Kidney (tissue), 14 donors: ENCODE measurements around the gene CEP85L. TPM values are rescaled to one million over a fixed set of nuclear protein-coding genes. Genes with fewer than 3 reads are reported as not detected.

Experiments
- DNase-seq, 5 donors: peaks; one replicate each; pipeline ENCODE4 v3.0.0-alpha.2; 2013 to 2020
- FAIRE-seq: peaks from 2 replicates; lab custom pipeline; 2012; peaks lifted over from hg19 to GRCh38; lab: Jason Lieb, UNC
- H3K27ac ChIP-seq, 2 donors: one replicate each; pipeline ENCODE4 v1.7.0; 2013; ENCODE audit warnings: low read depth in 2 of 2, low read length in 2 of 2, inconsistent platforms in 1 of 2
- H3K27me3 ChIP-seq: one replicate; pipeline ENCODE4 v1.7.1; 2013; ENCODE audit warnings: low read length, inconsistent platforms; ENCODE audit not compliant: control insufficient read depth, insufficient read depth
- H3K36me3 ChIP-seq, 3 donors: one replicate each; pipeline versions ENCODE4 v1.7.0 to v1.7.1; 2013; ENCODE audit warnings: low read length in 3 of 3, control low read depth in 1 of 3, inconsistent platforms in 1 of 3; ENCODE audit not compliant: insufficient read depth in 3 of 3, control insufficient read depth in 2 of 3
- H3K4me1 ChIP-seq, 3 donors: one replicate each; pipeline versions ENCODE4 v1.7.0 to v1.7.1; 2013; ENCODE audit warnings: low read length in 3 of 3, inconsistent platforms in 1 of 3, low read depth in 1 of 3; ENCODE audit not compliant: control insufficient read depth in 2 of 3, insufficient read depth in 2 of 3
- H3K4me3 ChIP-seq, 3 donors: one replicate each; pipeline versions ENCODE4 v1.7.0 to v1.8.1; 2013; ENCODE audit warnings: low read length in 3 of 3, control low read depth in 1 of 3, inconsistent platforms in 1 of 3
- H3K9ac ChIP-seq, 3 donors: one replicate each; pipeline versions ENCODE4 v1.7.0 to v1.7.1; 2013; ENCODE audit warnings: low read length in 3 of 3, control low read depth in 1 of 3, inconsistent platforms in 1 of 3
- H3K9me3 ChIP-seq, 3 donors: one replicate each; pipeline versions ENCODE4 v1.7.0 to v1.7.1; 2013; ENCODE audit warnings: low read length in 3 of 3, control low read depth in 1 of 3, inconsistent platforms in 1 of 3; ENCODE audit not compliant: control insufficient read depth in 2 of 3, insufficient read depth in 1 of 3
- intact Hi-C: fragments of 100-400 bp; cut with DNase I; formaldehyde crosslinking; loops from one replicate; pipeline ENCODE4 v1.11.1; 2022
- polyA plus RNA-seq: library from polyadenylated mRNA; stranded (reverse); fragments of 350-450 nt; fragmentation: Illumina TruSeq; extraction: RNeasy Lipid Tissue Mini Kit (QIAGEN cat#74804); gene quantifications from one replicate; pipeline ENCODE4 v1.2.3, GENCODE V29; 2014; ENCODE audit warnings: low read depth, low replicate concordance; ENCODE audit not compliant: insufficient read depth
- total RNA-seq: library from RNA; stranded (reverse); fragmentation: NEBNext Ultra II Directional; extraction: Animal tissue kit (Norgen Biotek cat#: 25700); gene quantifications from one replicate; pipeline ENCODE4 v1.2.1, GENCODE V29; 2021
- TF ChIP-seq, protein P1 (sequence below): IDR thresholded peaks from 3 replicates; pipeline ENCODE4 v1.5.1; 2012; ENCODE audit warnings: mild to moderate bottlenecking, moderate library complexity, borderline replicate concordance; ENCODE audit not compliant: insufficient read depth; ENCODE audit errors: extremely low read depth
- donor health status: control.
- donor health status: control.
- donor health status: control.
- donor health status: control.
- donor health status: control.
- donor health status: DM: yes; HTN: yes; CAD: no.
- donor health status: Normal renal cell carcinoma (clear cell type).

Gene CEP85L
- total and polyA plus RNA-seq, 2 donors from 2014 or later, result 0.84 to 12.9 TPM

- Histone ChIP-seq H3K36me3 (no peaks in the 10 kb centered on the region), H3K27me3 (no peaks in the 10 kb centered on the region), H3K9me3 (peaks cover 0 to 7% (median 0%) of the 10 kb centered on the region in 3 donors), H3K9ac (no peak overlapping the region), H3K27ac (no peak overlapping the region), H3K4me1 (no peaks in the 10 kb centered on the region), H3K4me3 (no peak overlapping the region)
- no peak for DNase-seq
- intact Hi-C loops, result no loop called here
- FAIRE-seq, result no peak
- TF ChIP-seq, protein P1, sequence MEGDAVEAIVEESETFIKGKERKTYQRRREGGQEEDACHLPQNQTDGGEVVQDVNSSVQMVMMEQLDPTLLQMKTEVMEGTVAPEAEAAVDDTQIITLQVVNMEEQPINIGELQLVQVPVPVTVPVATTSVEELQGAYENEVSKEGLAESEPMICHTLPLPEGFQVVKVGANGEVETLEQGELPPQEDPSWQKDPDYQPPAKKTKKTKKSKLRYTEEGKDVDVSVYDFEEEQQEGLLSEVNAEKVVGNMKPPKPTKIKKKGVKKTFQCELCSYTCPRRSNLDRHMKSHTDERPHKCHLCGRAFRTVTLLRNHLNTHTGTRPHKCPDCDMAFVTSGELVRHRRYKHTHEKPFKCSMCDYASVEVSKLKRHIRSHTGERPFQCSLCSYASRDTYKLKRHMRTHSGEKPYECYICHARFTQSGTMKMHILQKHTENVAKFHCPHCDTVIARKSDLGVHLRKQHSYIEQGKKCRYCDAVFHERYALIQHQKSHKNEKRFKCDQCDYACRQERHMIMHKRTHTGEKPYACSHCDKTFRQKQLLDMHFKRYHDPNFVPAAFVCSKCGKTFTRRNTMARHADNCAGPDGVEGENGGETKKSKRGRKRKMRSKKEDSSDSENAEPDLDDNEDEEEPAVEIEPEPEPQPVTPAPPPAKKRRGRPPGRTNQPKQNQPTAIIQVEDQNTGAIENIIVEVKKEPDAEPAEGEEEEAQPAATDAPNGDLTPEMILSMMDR, result no peak
Observed at GRCh38 chr6:118696271-118696670, 44.9 kb upstream of the CEP85L start.

DNA sequence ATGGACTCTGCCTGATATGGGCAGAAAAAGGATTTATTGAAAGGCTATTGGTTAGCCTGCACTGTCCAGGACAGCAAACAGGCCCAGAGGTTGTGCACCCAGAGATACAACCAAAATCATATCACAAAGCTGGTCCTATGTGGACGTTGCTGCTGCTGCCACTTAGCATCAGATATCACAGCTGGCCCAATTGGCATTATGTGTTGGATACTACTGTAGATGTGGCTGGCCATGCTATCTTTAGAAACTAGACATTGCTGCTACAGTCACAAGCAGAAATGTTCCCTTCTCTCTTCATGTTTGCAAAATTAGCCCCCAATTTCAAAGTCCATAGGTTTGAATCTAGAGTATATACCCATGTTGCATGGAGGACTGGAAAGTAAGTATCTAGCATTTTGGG is 42.2 kb upstream of the CEP85L start:
- intact Hi-C loops, result no loop called here
- Histone ChIP-seq H3K27me3 (no peaks in the 10 kb centered on the region), H3K27ac (no peak overlapping the region), H3K4me1 (no peaks in the 10 kb centered on the region), H3K36me3 (no peaks in the 10 kb centered on the region), H3K9me3 (peaks cover 0 to 7% (median 0%) of the 10 kb centered on the region in 3 donors), H3K4me3 (no peak overlapping the region), H3K9ac (no peak overlapping the region)
- TF ChIP-seq, protein P1, result no peak
- DNase-seq (no peak), FAIRE-seq (no peak)

DNA sequence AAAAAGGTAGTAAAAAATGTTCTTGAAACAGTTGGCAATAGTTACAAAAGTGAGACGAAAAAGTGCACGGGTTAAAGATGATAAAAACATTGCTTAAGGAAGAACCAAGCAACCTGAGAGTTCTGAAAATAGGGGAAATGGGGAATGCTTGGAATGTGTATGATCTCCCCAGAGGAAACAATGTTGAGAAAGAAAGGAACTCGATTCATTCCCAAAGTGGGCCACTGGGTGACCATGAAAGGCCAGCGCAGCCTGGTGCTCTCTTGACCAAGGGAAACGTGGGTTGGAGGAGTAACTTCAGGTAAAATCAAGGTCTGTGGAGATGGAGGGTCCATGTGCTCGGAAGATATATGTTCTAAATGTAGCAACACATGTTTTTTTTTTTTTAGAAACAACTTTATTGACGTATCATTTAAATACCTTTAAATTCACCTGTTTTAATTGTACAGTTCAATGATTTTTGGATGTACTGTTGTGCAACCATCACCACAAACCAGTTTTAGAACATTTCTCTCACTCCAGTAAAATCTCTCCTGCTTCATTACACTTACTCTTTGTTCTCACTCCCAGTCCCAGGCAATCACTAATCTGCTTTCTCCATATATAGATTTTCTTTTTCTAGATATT is 34.5 kb upstream of the CEP85L start:
- intact Hi-C loops, result no loop called here
- no peak for DNase-seq

More for the DNA sequence above, 34.5 kb upstream of the CEP85L start:
- Histone ChIP-seq H3K9ac (no peak overlapping the region), H3K9me3 (no peaks in the 10 kb centered on the region), H3K36me3 (no peaks in the 10 kb centered on the region), H3K4me1 (no peaks in the 10 kb centered on the region), H3K27ac (no peak overlapping the region), H3K4me3 (no peak overlapping the region), H3K27me3 (no peaks in the 10 kb centered on the region)
- TF ChIP-seq, protein P1, result no peak
- FAIRE-seq, result no peak
